ENCODE results near the gene LNP1.

LNP1 gene

GRCh38 chr3:100374521-100374920 lies 26.8 kb upstream of the LNP1 start:
- TF ChIP-seq MAX (IDR thresholded peaks at IDR 0.05; ENCODE audit: low read depth, low read length) (no peak), POLR2A (IDR thresholded peaks at IDR 0.05; ENCODE audit: extremely low read depth, insufficient read length) (no peak), MYC (IDR thresholded peaks at IDR 0.05; ENCODE audit: low read depth, low read length) (no peak)
- DNase-seq (ENCODE audit: low read depth) = no peak

GRCh38 chr3:100376301-100376700 lies 25.0 kb upstream of the LNP1 start:
- TF ChIP-seq CTCF (IDR thresholded peaks at IDR 0.05; ENCODE audit: low read depth, low read length) (no peak), MAX (IDR thresholded peaks at IDR 0.05; ENCODE audit: low read depth, low read length) (no peak), POLR2A (IDR thresholded peaks at IDR 0.05; ENCODE audit: extremely low read depth, insufficient read length) (no peak), MYC (IDR thresholded peaks at IDR 0.05; ENCODE audit: low read depth, low read length) (no peak)

More at GRCh38 chr3:100374521-100374920, 26.8 kb upstream of the LNP1 start:
- H3K4me3 ChIP-seq (ENCODE audit: low read depth, low read length) = no peak overlapping the region

GRCh38 chr3:100384733-100385525 lies 16.4 kb upstream of the LNP1 start:
- DNase-seq (ENCODE audit: low read depth) = no peak
- no peak overlapping the region for H3K4me3 ChIP-seq (ENCODE audit: low read depth, low read length)
- TF ChIP-seq CTCF (IDR thresholded peaks at IDR 0.05; ENCODE audit: low read depth, low read length) (no peak), POLR2A (IDR thresholded peaks at IDR 0.05; ENCODE audit: extremely low read depth, insufficient read length) (no peak), MYC (IDR thresholded peaks at IDR 0.05; ENCODE audit: low read depth, low read length) (no peak), MAX (IDR thresholded peaks at IDR 0.05; ENCODE audit: low read depth, low read length) (no peak)

More at GRCh38 chr3:100376301-100376700, 25.0 kb upstream of the LNP1 start:
- H3K4me3 ChIP-seq (ENCODE audit: low read depth, low read length) = no peak overlapping the region
- DNase-seq (ENCODE audit: low read depth) = no peak

GRCh38 chr3:100386437-100387074 lies 14.8 kb upstream of the LNP1 start:
- TF ChIP-seq CTCF (IDR thresholded peaks at IDR 0.05; ENCODE audit: low read depth, low read length) = no peak
- no peak for TF ChIP-seq MAX (IDR thresholded peaks at IDR 0.05; ENCODE audit: low read depth, low read length)
- no peak for TF ChIP-seq MYC (IDR thresholded peaks at IDR 0.05; ENCODE audit: low read depth, low read length)
- no peak for TF ChIP-seq POLR2A (IDR thresholded peaks at IDR 0.05; ENCODE audit: extremely low read depth, insufficient read length)
- no peak overlapping the region for H3K4me3 ChIP-seq (ENCODE audit: low read depth, low read length)
- no peak for DNase-seq (ENCODE audit: low read depth)

GRCh38 chr3:100389025-100389424 lies 12.3 kb upstream of the LNP1 start:
- no peak overlapping the region for H3K4me3 ChIP-seq (ENCODE audit: low read depth, low read length)
- DNase-seq (ENCODE audit: low read depth) = no peak
- TF ChIP-seq MAX (IDR thresholded peaks at IDR 0.05; ENCODE audit: low read depth, low read length) = no peak
- no peak for TF ChIP-seq CTCF (IDR thresholded peaks at IDR 0.05; ENCODE audit: low read depth, low read length)
- no peak for TF ChIP-seq MYC (IDR thresholded peaks at IDR 0.05; ENCODE audit: low read depth, low read length)
- no peak for TF ChIP-seq POLR2A (IDR thresholded peaks at IDR 0.05; ENCODE audit: extremely low read depth, insufficient read length)
